HG03469 (cell line): ENCODE measurements around the gene UHRF1.
"Not testable (repeated sequence)": the region's sequence is repeated elsewhere in the genome, so short reads cannot be mapped to it uniquely, and the experiment has no call there.

Experiments used
- ATAC-seq: cut with Tn5 transposase; IDR thresholded peaks from one replicate; pipeline ENCODE4 v1.9.1; 2021; ENCODE audit warnings: mild to moderate bottlenecking, moderate library complexity, moderate number of reproducible peaks; ENCODE audit not compliant: unreplicated experiment

Gene UHRF1

GRCh38 chr19:4897146-4897545 lies 12.2 kb upstream of the UHRF1 start:
- no peak for ATAC-seq

- ATAC-seq, result not testable (repeated sequence)
Observed at GRCh38 chr19:4900879-4901278, 8.4 kb upstream of the UHRF1 start.

- no peak for ATAC-seq
Observed at GRCh38 chr19:4902796-4903195, 6.5 kb upstream of the UHRF1 start, which contains the start of gene ARRDC5. Gene ARRDC5, minus strand, starts transcription at chr19:4902896. Its CDS starts 71 bp downstream, at chr19:4902825.

- no peak for ATAC-seq
Observed at GRCh38 chr19:4904481-4904880, 4.8 kb upstream of the UHRF1 start.

GRCh38 chr19:4906963-4907362 lies 2.3 kb upstream of the UHRF1 start:
- no peak for ATAC-seq

- ATAC-seq, result no peak
Observed at GRCh38 chr19:4908360-4908759, 941 bp upstream of the UHRF1 start.

- ATAC-seq, result no peak
Observed at GRCh38 chr19:4908781-4909155, 533 bp upstream of the UHRF1 start.

GRCh38 chr19:4909897-4910593 lies 744 bp downstream of the UHRF1 start:
- no peak for ATAC-seq

GRCh38 chr19:4910594-4911281 lies 1.4 kb downstream of the UHRF1 start:
- no peak for ATAC-seq

GRCh38 chr19:4911314-4911713 lies 2.0 kb downstream of the UHRF1 start:
- no peak for ATAC-seq

GRCh38 chr19:4911786-4912672 lies 2.7 kb downstream of the UHRF1 start:
- ATAC-seq, result no peak

- no peak for ATAC-seq
Observed at GRCh38 chr19:4913996-4914735, 4.9 kb downstream of the UHRF1 start.

- no peak for ATAC-seq
Observed at GRCh38 chr19:4914736-4915501, 5.6 kb downstream of the UHRF1 start.

- ATAC-seq, result no peak
Observed at GRCh38 chr19:4916292-4917082, 7.2 kb downstream of the UHRF1 start.

- no peak for ATAC-seq
Observed at GRCh38 chr19:4922530-4923275, 13.4 kb downstream of the UHRF1 start.

GRCh38 chr19:4923276-4923747 lies 14.0 kb downstream of the UHRF1 start:
- no peak for ATAC-seq

GRCh38 chr19:4929186-4929585 lies 19.9 kb downstream of the UHRF1 start:
- ATAC-seq, result no peak

GRCh38 chr19:4930664-4931063 lies 21.4 kb downstream of the UHRF1 start:
- no peak for ATAC-seq
